Caco-2 (cell line): Measurements from ENCODE around the gene AKAP12. TPM values are rescaled to one million over a fixed set of nuclear protein-coding genes. Genes with fewer than 3 reads are reported as not detected.

Experiments
- BruUV-seq: library from RNA; stranded (reverse); fragments of 400-500 nt; replicated peaks from 2 replicates; lab custom pipeline; 2021; lab: Mats Ljungman, UMichigan
- CTCF ChIA-PET: fragments of 300-600 bp; sonication (Branson Sonifier 250); formaldehyde crosslinking; loops from one replicate; lab custom pipeline; 2022; ENCODE audit warnings: antibody characterized with exemption; lab: Charles Lee
- POLR2A ChIA-PET: fragments of 300-600 bp; sonication (Branson Sonifier 250); formaldehyde crosslinking; loops from one replicate; lab custom pipeline; 2022; ENCODE audit warnings: antibody characterized with exemption; lab: Charles Lee
- DNase-seq, 2 experiments: peaks; one replicate each; pipeline versions ENCODE4 v3.0.0 to v3.0.0-alpha.2; 2020 to 2022
- H3K27me3 ChIP-seq: replicated peaks from 2 replicates; pipeline ENCODE4 v1.6.0; 2011; ENCODE audit warnings: low read length; ENCODE audit not compliant: control insufficient read depth, insufficient read depth
- H3K36me3 ChIP-seq: 2 replicates; pipeline ENCODE4 v1.5.1; 2011; ENCODE audit warnings: low read length; ENCODE audit not compliant: control insufficient read depth, insufficient read depth
- H3K4me1 ChIP-seq: fragments of 250-450 bp; sonication (Bioruptor Pico); 2 replicates; pipeline ENCODE4 v1.5.1; 2020; ENCODE audit warnings: mild to moderate bottlenecking
- H3K4me3 ChIP-seq: 2 replicates; pipeline ENCODE4 v1.5.1; 2011; ENCODE audit warnings: low read depth, mild to moderate bottlenecking, control low read depth, low read length
- H3K9me3 ChIP-seq: fragments of 250-450 bp; sonication (Bioruptor Pico); 2 replicates; pipeline ENCODE4 v1.5.1; 2020; ENCODE audit warnings: mild to moderate bottlenecking, moderate library complexity
- H3K27ac Mint-ChIP-seq: one replicate; pipeline ENCODE4 v1.8.0; 2022; ENCODE audit warnings: mixed read lengths; ENCODE audit not compliant: unreplicated experiment
- H3K27me3 Mint-ChIP-seq: one replicate; pipeline ENCODE4 v1.8.0; 2022; ENCODE audit warnings: mixed read lengths; ENCODE audit not compliant: insufficient read depth, unreplicated experiment
- H3K36me3 Mint-ChIP-seq: one replicate; pipeline ENCODE4 v1.8.0; 2022; ENCODE audit warnings: mild to moderate bottlenecking, mixed read lengths; ENCODE audit not compliant: insufficient read depth, unreplicated experiment
- H3K4me1 Mint-ChIP-seq: one replicate; pipeline ENCODE4 v1.8.0; 2022; ENCODE audit warnings: low read depth, mixed read lengths; ENCODE audit not compliant: unreplicated experiment
- H3K4me3 Mint-ChIP-seq: one replicate; pipeline ENCODE4 v1.8.0; 2022; ENCODE audit warnings: mild to moderate bottlenecking, moderate library complexity, mixed read lengths; ENCODE audit not compliant: unreplicated experiment
- H3K9me3 Mint-ChIP-seq: one replicate; pipeline ENCODE4 v1.8.0; 2022; ENCODE audit warnings: mixed read lengths; ENCODE audit not compliant: unreplicated experiment
- CTCF ChIP-seq, 2 experiments: fragments of 200-600 bp in 1 of 2; IDR thresholded peaks; 1 replicate in 1 of 2; 2 replicates in 1 of 2; pipeline versions ENCODE4 v1.5.1 to v1.8.0; 2011 to 2022; ENCODE audit warnings: antibody characterized with exemption in 1 of 2, control low read depth in 1 of 2, inconsistent platforms in 1 of 2, low read depth in 1 of 2, low read length in 1 of 2, mild to moderate bottlenecking in 1 of 2, moderate library complexity in 1 of 2; ENCODE audit not compliant: insufficient read depth in 1 of 2, severe bottlenecking in 1 of 2, unreplicated experiment in 1 of 2
- intact Hi-C: fragments of 100-400 bp; cut with micrococcal nuclease; formaldehyde crosslinking; loops from one replicate; pipeline ENCODE4 v1.10.0; 2022; ENCODE audit not compliant: unreplicated experiment
- total RNA-seq: library from RNA; stranded (reverse); gene quantifications from 2 replicates; pipeline ENCODE4 v1.2.3, GENCODE V29; 2022

AKAP12 gene
- total RNA-seq, 1 experiment from 2014 or later, result 0.93 TPM

GRCh38 chr6:151289399-151290007 lies 49.7 kb downstream of the AKAP12 start:
- Mint-ChIP-seq H3K4me3 (no peak overlapping the region), H3K9me3 (no peaks in the 10 kb centered on the region), H3K27ac (no peak overlapping the region), H3K4me1 (no peaks in the 10 kb centered on the region), H3K27me3 (peaks cover 8% of the 10 kb centered on the region), H3K36me3 (no peaks in the 10 kb centered on the region)
- no TSS peak for BruUV-seq
- intact Hi-C loops, result no loop called here
- Histone ChIP-seq H3K9me3 (no peaks in the 10 kb centered on the region), H3K4me1 (no peaks in the 10 kb centered on the region), H3K36me3 (no peaks in the 10 kb centered on the region), H3K4me3 (no peak overlapping the region), H3K27me3 (no peaks in the 10 kb centered on the region)
- DNase-seq, result no peak
- TF ChIP-seq CTCF (IDR thresholded peaks at IDR 0.05; ENCODE audit: insufficient read depth in 1 of 2, low read depth in 1 of 2, low read length in 1 of 2, severe bottlenecking in 1 of 2, unreplicated experiment in 1 of 2), result no peak
- CTCF ChIA-PET, result no interaction called here
- POLR2A ChIA-PET, result no interaction called here

- intact Hi-C loops, result no loop called here
- Histone ChIP-seq H3K4me3 (no peak overlapping the region), H3K27me3 (no peaks in the 10 kb centered on the region), H3K4me1 (no peaks in the 10 kb centered on the region), H3K9me3 (no peaks in the 10 kb centered on the region), H3K36me3 (no peaks in the 10 kb centered on the region)
- no peak for TF ChIP-seq CTCF (IDR thresholded peaks at IDR 0.05; ENCODE audit: insufficient read depth in 1 of 2, low read depth in 1 of 2, low read length in 1 of 2, severe bottlenecking in 1 of 2, unreplicated experiment in 1 of 2)
- no peak overlapping the region for H3K4me3 Mint-ChIP-seq
- no peaks in the 10 kb centered on the region for H3K9me3 Mint-ChIP-seq
- peaks cover 8% of the 10 kb centered on the region for H3K27me3 Mint-ChIP-seq
- no peak overlapping the region for H3K27ac Mint-ChIP-seq
- DNase-seq, result no peak
- BruUV-seq, result no TSS peak
- CTCF ChIA-PET, result no interaction called here
- no peaks in the 10 kb centered on the region for H3K36me3 Mint-ChIP-seq
- no peaks in the 10 kb centered on the region for H3K4me1 Mint-ChIP-seq
- POLR2A ChIA-PET, result interaction anchor here (0.6 kb wide), 1 partner anchor 50 kb away, joined by 4 read pairs; no protein-coding TSS in a partner anchor
These were observed 51.3 kb downstream of the AKAP12 start for GRCh38 chr6:151290877-151291721.

GRCh38 chr6:151291722-151292059 lies 51.9 kb downstream of the AKAP12 start:
- CTCF ChIA-PET, result no interaction called here
- no peaks in the 10 kb centered on the region for H3K4me1 ChIP-seq
- H3K4me1 Mint-ChIP-seq, result no peaks in the 10 kb centered on the region
- H3K4me3 Mint-ChIP-seq, result no peak overlapping the region
- TF ChIP-seq CTCF (IDR thresholded peaks at IDR 0.05; ENCODE audit: insufficient read depth in 1 of 2, low read depth in 1 of 2, low read length in 1 of 2, severe bottlenecking in 1 of 2, unreplicated experiment in 1 of 2), result no peak
- H3K36me3 ChIP-seq, result no peaks in the 10 kb centered on the region
- POLR2A ChIA-PET, result no interaction called here
- no peaks in the 10 kb centered on the region for H3K27me3 ChIP-seq
- no peaks in the 10 kb centered on the region for H3K9me3 Mint-ChIP-seq
- H3K4me3 ChIP-seq, result no peak overlapping the region
- no peak for DNase-seq
- no peaks in the 10 kb centered on the region for H3K9me3 ChIP-seq
- no peak overlapping the region for H3K27ac Mint-ChIP-seq
- H3K36me3 Mint-ChIP-seq, result no peaks in the 10 kb centered on the region
- peaks cover 8% of the 10 kb centered on the region for H3K27me3 Mint-ChIP-seq
- BruUV-seq, result no TSS peak
- intact Hi-C loops, result no loop called here
